DMS53 treated with DMSO at 0.1 percent for 48 hours (cell line): ENCODE data around the gene MPND.

Source experiments
- DNase-seq: peaks from one replicate; lab custom pipeline; 2025; ENCODE audit not compliant: unreplicated experiment; lab: John Stamatoyannopoulos, UW

Gene MPND

GRCh38 chr19:4376991-4377781, 33.8 kb downstream of the MPND start:
- no peak for DNase-seq

- no peak for DNase-seq
These were observed 35.5 kb downstream of the MPND start for GRCh38 chr19:4378886-4379285.

- DNase-seq, result no peak
These were observed 36.3 kb downstream of the MPND start for GRCh38 chr19:4379383-4380253.

GRCh38 chr19:4380254-4380727, 36.9 kb downstream of the MPND start:
- DNase-seq, result no peak

GRCh38 chr19:4385291-4386040, 42.1 kb downstream of the MPND start:
- no peak for DNase-seq

GRCh38 chr19:4386041-4386782, 42.9 kb downstream of the MPND start:
- no peak for DNase-seq

GRCh38 chr19:4388337-4389063, 45.1 kb downstream of the MPND start:
- DNase-seq, result no peak

GRCh38 chr19:4389064-4389375, 45.7 kb downstream of the MPND start:
- no peak for DNase-seq

GRCh38 chr19:4389511-4390016, 46.2 kb downstream of the MPND start:
- DNase-seq, result no peak

- DNase-seq, result no peak
These were observed 46.7 kb downstream of the MPND start for GRCh38 chr19:4390017-4390566.

GRCh38 chr19:4390567-4391305, 47.4 kb downstream of the MPND start:
- DNase-seq, result no peak

- no peak for DNase-seq
These were observed 47.9 kb downstream of the MPND start for GRCh38 chr19:4391306-4391693.

- no peak for DNase-seq
These were observed 48.5 kb downstream of the MPND start for GRCh38 chr19:4391701-4392483.

GRCh38 chr19:4393947-4394590, 50.7 kb downstream of the MPND start:
- DNase-seq, result no peak

GRCh38 chr19:4396949-4397783, 53.8 kb downstream of the MPND start:
- no peak for DNase-seq

- DNase-seq, result no peak
These were observed 56.4 kb downstream of the MPND start for GRCh38 chr19:4399812-4400134.
